Keratinocyte (primary cell): ENCODE data around the gene DPAGT1.

Source experiments
- EZH2 ChIP-seq: IDR thresholded peaks from one replicate; pipeline ENCODE4 v1.6.1; 2012; ENCODE audit warnings: inconsistent platforms, mild to moderate bottlenecking, low read length, moderate library complexity
- TF ChIP-seq, protein P1 (sequence below), 3 experiments: IDR thresholded peaks in 1 of 3; conservative IDR thresholded peaks in 1 of 3; optimal IDR thresholded peaks in 1 of 3; 2 replicates in 2 of 3; 3 replicates in 1 of 3; pipeline versions ENCODE3 to v1.5.1; 2011; ENCODE audit warnings: low read length in 3 of 3, mild to moderate bottlenecking in 3 of 3, moderate library complexity in 2 of 3, control low read depth in 1 of 3, inconsistent platforms in 1 of 3; ENCODE audit not compliant: insufficient read depth in 2 of 3; ENCODE audit errors: extremely low read depth in 1 of 3

DNA sequence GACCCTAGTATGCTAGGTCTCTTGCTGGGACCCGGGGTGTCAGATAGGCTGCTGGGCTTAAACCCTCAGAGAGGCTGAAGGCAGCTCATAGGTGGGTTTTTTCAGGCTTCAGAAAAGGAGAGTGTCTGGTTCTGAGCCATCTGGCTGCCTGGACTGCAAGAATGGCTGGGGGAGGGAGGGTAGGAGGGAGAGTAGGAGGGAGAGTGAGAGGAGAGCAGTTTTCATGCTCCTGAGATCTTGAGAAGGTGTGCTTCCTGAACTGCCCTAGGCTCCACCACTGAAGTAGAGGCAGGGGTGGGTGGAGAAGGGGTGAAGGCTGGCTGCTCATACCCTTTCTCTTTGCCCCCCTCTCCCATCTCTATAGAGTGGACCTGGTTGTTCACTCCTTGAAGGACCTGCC lies 12.3 kb downstream of the DPAGT1 start:
- TF ChIP-seq EZH2 = no peak
- TF ChIP-seq, protein P1, sequence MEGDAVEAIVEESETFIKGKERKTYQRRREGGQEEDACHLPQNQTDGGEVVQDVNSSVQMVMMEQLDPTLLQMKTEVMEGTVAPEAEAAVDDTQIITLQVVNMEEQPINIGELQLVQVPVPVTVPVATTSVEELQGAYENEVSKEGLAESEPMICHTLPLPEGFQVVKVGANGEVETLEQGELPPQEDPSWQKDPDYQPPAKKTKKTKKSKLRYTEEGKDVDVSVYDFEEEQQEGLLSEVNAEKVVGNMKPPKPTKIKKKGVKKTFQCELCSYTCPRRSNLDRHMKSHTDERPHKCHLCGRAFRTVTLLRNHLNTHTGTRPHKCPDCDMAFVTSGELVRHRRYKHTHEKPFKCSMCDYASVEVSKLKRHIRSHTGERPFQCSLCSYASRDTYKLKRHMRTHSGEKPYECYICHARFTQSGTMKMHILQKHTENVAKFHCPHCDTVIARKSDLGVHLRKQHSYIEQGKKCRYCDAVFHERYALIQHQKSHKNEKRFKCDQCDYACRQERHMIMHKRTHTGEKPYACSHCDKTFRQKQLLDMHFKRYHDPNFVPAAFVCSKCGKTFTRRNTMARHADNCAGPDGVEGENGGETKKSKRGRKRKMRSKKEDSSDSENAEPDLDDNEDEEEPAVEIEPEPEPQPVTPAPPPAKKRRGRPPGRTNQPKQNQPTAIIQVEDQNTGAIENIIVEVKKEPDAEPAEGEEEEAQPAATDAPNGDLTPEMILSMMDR (optimal IDR thresholded peaks at IDR 0.05 in 1 of 3, IDR thresholded peaks at IDR 0.05 in 1 of 3, conservative IDR thresholded peaks at IDR 0.05 in 1 of 3; ENCODE audit: extremely low read depth in 1 of 3, insufficient read depth in 2 of 3, low read length in 3 of 3) = no peak
